KBM-7 (cell line): Measurements from ENCODE around the gene CLCN1.

Source experiments
- DNase-seq: peaks from one replicate; pipeline ENCODE4 v3.0.0-alpha.2; 2015
- in situ Hi-C: fragments of 300-500 bp; cut with MboI; formaldehyde crosslinking; loops from 2 replicates; pipeline ENCODE4 v1.14.3; 2020; ENCODE audit warnings: low sequenced_read_pairs, low pct_unique_long_range_greater_than_20kb, mixed read lengths

CLCN1 gene

DNA sequence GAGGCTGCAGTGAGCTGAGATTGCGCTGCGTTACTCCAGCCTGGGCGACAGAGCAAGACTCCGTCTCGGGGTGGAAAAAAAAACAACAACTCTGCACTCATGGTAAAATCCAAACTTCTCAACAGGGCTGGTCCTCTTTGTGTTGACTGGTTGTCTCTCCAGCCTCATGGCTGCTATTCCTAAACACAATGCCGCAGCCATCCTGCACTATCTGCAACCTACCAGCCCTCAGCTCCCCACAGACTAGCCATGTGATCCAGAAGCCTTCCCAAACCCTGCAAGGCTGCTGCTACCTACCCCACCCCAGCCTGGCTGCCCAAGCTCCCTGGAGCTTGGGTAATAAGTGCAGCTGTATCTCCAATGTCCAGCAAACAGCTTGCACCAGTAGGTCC is 77.0 kb downstream of the CLCN1 start:
- in situ Hi-C loops: no loop called here
- DNase-seq: no peak

GRCh38 chr7:143393267-143394041 is 77.5 kb downstream of the CLCN1 start:
- in situ Hi-C loops: no loop called here
- no peak for DNase-seq

DNA sequence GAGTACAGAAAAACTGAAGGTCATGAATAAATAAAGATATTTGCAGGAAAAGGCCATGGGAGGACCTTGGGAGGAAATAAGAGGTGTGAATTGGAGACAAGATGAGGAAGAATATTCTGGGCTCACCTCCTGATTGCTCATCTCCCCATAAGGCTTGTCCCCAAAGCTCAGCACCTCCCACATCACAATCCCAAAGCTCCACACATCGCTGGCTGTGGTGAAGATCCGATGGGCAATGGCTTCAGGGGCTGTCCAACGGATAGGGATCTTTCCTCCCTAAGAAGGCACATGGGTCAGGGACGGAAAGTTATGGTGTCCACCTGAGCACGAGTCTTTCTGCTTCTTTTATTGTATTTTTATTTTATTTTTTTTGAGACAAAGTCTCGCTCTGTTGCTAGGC is 78.2 kb downstream of the CLCN1 start:
- in situ Hi-C loops: no loop called here
- DNase-seq: no peak

GRCh38 chr7:143394777-143395176 is 78.9 kb downstream of the CLCN1 start:
- DNase-seq: no peak
- in situ Hi-C loops: no loop called here

- DNase-seq: peak; percentile 60
- in situ Hi-C loops: no loop called here
These were observed 79.6 kb downstream of the CLCN1 start for GRCh38 chr7:143395187-143396149.

DNA sequence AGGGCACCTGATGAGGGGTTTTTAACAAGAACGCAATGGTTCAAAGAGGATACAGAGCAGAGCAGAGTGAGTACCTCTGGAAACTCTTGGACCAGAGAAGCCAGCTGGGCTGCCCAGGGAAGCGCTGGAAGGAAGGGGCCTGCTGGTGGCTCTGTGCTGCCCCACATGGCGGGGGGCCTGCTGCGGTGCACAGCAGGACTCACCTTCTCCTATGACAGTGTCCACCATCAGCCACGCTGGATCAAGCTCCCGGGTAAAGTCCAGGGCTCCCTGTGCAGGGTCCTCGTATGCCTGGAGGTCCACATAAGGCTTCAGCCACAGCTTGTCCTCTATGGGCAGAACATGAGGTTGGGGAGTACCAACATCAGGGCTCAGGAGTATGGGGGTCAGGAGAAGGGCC is 80.3 kb downstream of the CLCN1 start:
- in situ Hi-C loops: no loop called here

GRCh38 chr7:143396625-143397556 is 81.0 kb downstream of the CLCN1 start:
- no peak for DNase-seq
- in situ Hi-C loops: no loop called here

More for the DNA sequence above, 80.3 kb downstream of the CLCN1 start:
- DNase-seq: no peak

GRCh38 chr7:143397710-143398530 is 82.0 kb downstream of the CLCN1 start:
- in situ Hi-C loops: no loop called here
- DNase-seq: no peak

DNA sequence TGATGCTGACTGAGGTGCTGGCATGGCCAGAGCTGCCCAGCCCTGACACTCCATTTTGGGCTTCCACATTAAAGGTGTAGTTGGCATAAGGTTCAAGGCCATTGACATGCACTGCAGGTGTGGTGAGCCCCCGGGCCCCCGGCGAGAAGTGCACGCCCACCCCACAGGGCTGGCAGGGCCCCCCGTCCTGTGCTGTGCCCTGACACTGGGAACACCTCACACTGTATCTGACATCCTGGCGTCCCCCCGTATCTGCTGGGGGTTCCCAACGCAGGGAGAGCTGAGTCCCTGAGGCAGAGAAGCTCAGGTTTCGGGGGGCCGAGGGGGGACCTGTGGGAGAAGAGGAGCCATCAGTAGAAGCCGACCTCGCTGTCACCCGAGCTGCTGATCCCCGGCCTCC is 82.7 kb downstream of the CLCN1 start:
- DNase-seq: no peak
- in situ Hi-C loops: no loop called here

- DNase-seq: no peak
- in situ Hi-C loops: no loop called here
These were observed 83.2 kb downstream of the CLCN1 start for GRCh38 chr7:143399151-143399550.

GRCh38 chr7:143399642-143400041 is 83.7 kb downstream of the CLCN1 start:
- no peak for DNase-seq
- in situ Hi-C loops: no loop called here

GRCh38 chr7:143401265-143401664 is 85.4 kb downstream of the CLCN1 start:
- in situ Hi-C loops: no loop called here
- no peak for DNase-seq
